Amygdala (tissue), 56 donors: ENCODE data around the gene GNAZ.

Source experiments
- DNase-seq, 56 donors: peaks; one replicate each; lab custom pipeline; 2025; lab: John Stamatoyannopoulos, UW

Gene GNAZ

GRCh38 chr22:23103199-23103954, 33.1 kb downstream of the GNAZ start:
- DNase-seq, result peak in 14 of 56 donors; percentile 16 to 51 (median 30)

- peak in 1 of 56 donors; percentile 18 for DNase-seq
These were observed 34.1 kb downstream of the GNAZ start for GRCh38 chr22:23104187-23104971.

- DNase-seq, result no peak
These were observed 35.0 kb downstream of the GNAZ start for GRCh38 chr22:23105304-23105703.

- DNase-seq, result no peak
These were observed 35.6 kb downstream of the GNAZ start for GRCh38 chr22:23105919-23106318.

- peak in 1 of 56 donors; percentile 26 for DNase-seq
These were observed 36.0 kb downstream of the GNAZ start for GRCh38 chr22:23106344-23106743.

GRCh38 chr22:23106906-23107367, 36.6 kb downstream of the GNAZ start:
- DNase-seq, result no peak

- no peak for DNase-seq
These were observed 37.3 kb downstream of the GNAZ start for GRCh38 chr22:23107487-23108248.

GRCh38 chr22:23108249-23109078, 38.1 kb downstream of the GNAZ start:
- DNase-seq, result no peak

GRCh38 chr22:23109079-23109347, 38.7 kb downstream of the GNAZ start:
- DNase-seq, result no peak

GRCh38 chr22:23109441-23109978, 39.2 kb downstream of the GNAZ start:
- DNase-seq, result no peak

- peak in 11 of 56 donors; percentile 21 to 58 (median 33) for DNase-seq
These were observed 40.0 kb downstream of the GNAZ start for GRCh38 chr22:23110190-23110921.

- peak in 6 of 56 donors; percentile 21 to 58 (median 48) for DNase-seq
These were observed 40.7 kb downstream of the GNAZ start for GRCh38 chr22:23110922-23111527.

GRCh38 chr22:23112472-23113012, 42.2 kb downstream of the GNAZ start:
- DNase-seq, result no peak

- peak in 52 of 56 donors; percentile 22 to 90 (median 71) for DNase-seq
These were observed 42.9 kb downstream of the GNAZ start for GRCh38 chr22:23113067-23113846.

GRCh38 chr22:23113847-23114720, 43.8 kb downstream of the GNAZ start:
- DNase-seq, result peak in 53 of 56 donors; percentile 25 to 94 (median 76)

GRCh38 chr22:23114721-23115020, 44.4 kb downstream of the GNAZ start:
- DNase-seq, result no peak

GRCh38 chr22:23115369-23115768, 45.0 kb downstream of the GNAZ start:
- no peak for DNase-seq
